ELF-1 (cell line): ENCODE results near the gene KIF26B.

Source experiments
- DNase-seq: peaks from one replicate; pipeline ENCODE4 v3.0.0-alpha.2; 2016; ENCODE audit warnings: low read depth, low spot score

Gene KIF26B

DNA sequence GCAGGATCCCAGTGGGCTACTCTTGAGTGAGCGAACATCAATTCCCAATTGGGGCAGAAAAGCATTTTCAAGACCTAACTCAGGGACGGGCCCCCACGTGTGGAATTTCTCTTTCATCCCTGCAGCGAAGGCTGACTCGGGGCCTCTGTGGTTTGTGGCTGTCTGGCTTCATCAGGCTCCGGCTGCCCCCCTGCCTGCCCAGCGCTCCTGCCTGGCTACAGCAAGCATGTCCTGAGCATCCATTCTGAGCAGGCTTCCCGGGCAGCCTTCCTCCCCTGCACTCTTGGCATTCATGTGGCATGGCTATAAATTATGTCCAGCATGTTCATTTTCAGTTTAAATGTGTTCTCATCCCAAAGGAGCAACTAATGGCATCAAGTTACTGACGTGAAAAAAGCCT lies 588.1 kb downstream of the KIF26B start:
- DNase-seq, result no peak

- DNase-seq, result peak; percentile 21
Observed at GRCh38 chr1:245748240-245748639, 593.5 kb downstream of the KIF26B start.

DNA sequence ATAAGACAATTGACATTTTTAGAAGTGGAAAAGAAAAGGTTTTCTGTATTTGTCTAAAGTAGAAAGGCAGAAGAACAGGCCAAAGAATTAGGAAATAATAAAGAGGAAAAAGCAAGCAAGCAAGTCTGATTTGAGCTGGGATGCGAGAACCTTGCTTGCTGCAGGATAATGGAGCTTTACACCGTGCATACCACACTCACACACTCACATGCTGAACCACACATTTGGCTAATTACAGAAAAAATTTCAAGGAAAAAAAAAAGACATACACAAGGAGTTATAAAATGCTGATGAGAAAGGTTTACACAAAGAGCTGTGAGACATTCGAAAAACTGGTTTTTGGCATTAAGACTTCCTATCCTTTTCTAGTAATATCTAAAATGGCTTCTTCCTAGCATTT lies 593.9 kb downstream of the KIF26B start:
- no peak for DNase-seq

GRCh38 chr1:245749053-245749452 lies 594.3 kb downstream of the KIF26B start:
- no peak for DNase-seq

DNA sequence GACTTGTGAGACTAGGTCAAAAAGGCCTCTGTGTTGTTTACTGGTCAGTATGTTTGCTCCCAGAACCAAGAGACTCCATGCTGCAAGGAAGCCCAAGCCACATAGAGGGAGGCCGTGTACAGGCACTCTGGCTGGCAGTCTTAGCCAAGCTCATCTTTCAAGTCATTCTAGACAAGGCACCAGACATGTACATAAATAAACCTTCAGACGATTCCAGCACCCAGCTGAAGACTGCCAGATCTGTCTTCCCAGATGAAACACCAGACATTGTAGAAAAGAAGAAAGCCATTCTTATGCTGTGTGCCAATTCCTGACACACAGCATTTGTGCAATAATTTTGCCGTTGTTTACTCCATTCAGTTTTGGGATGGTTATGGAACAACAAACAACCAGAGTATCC lies 595.5 kb downstream of the KIF26B start:
- no peak for DNase-seq

GRCh38 chr1:245751116-245751515 lies 596.3 kb downstream of the KIF26B start:
- no peak for DNase-seq

GRCh38 chr1:245751726-245752470 lies 597.1 kb downstream of the KIF26B start:
- DNase-seq, result peak; percentile 50

DNA sequence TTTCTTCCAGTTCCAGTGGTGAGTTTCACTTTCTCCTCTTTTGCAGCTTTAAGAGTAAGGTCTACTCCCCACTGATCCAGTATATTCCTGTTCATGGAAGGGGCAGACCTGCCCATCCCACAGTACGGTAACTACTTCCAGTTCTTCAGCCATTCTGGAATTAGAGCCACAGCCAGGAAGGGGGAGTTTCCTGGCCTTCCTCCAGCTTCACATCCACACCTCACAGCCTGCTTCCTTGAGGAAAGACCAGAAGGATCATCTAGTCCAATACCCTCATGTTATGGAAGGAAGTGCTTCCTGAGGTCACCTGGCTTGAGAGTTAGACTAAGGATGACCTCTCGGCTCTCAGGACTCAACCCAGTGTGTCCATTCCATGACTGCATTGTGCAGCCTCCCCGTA lies 597.8 kb downstream of the KIF26B start:
- no peak for DNase-seq

DNA sequence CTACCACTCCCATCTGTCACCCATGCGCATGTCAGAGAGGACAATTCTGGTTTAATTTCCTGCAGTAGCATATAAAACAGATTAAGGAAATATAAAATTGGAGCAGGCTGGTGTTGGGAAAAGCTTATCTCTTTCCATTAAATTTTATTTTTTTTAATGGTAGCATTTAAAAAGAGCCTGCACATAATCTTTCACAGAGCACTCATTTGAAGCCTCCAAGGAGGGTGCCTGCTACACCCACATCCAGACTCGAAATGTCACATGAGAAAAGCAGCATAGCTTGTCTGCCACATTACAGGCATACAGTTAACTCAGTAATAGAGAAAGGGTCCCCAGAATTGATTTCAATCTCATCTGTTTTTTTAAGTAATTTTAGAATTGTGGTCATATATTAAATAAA lies 599.0 kb downstream of the KIF26B start:
- DNase-seq, result no peak

- no peak for DNase-seq
Observed at GRCh38 chr1:245754463-245754961, 599.7 kb downstream of the KIF26B start.
